SK-N-MC (cell line): Measurements from ENCODE around the gene AKR1A1.

Experiments used
- DNase-seq: peaks from one replicate; pipeline ENCODE4 v3.0.0-alpha.2; 2011; ENCODE audit warnings: low read depth, low spot score
- H3K27ac ChIP-seq: fragments of 200-600 bp; sonication (generic); 2 replicates; pipeline ENCODE4 v1.5.1; 2016; ENCODE audit warnings: mixed run types
- H3K36me3 ChIP-seq: fragments of 200-600 bp; sonication (generic); 2 replicates; pipeline ENCODE4 v1.6.1; 2017; ENCODE audit warnings: antibody characterized with exemption, low read length, mixed read lengths; ENCODE audit not compliant: insufficient read depth
- H3K4me3 ChIP-seq: fragments of 200-600 bp; sonication (generic); 2 replicates; pipeline ENCODE4 v1.5.1; 2016
- H3K9ac ChIP-seq: fragments of 200-600 bp; sonication (generic); 2 replicates; pipeline ENCODE4 v1.8.0; 2017; ENCODE audit warnings: mixed run types, mixed read lengths; ENCODE audit not compliant: insufficient read length
- H3K9me3 ChIP-seq: fragments of 200-600 bp; sonication (generic); 2 replicates; pipeline ENCODE4 v1.6.1; 2017; ENCODE audit warnings: low read depth, mild to moderate bottlenecking, antibody characterized with exemption, low read length, moderate library complexity, mixed read lengths
- EZH2 ChIP-seq: fragments of 200-600 bp; sonication (generic); IDR thresholded peaks from one replicate; pipeline ENCODE4 v1.6.1; 2017; ENCODE audit warnings: antibody characterized with exemption
- FOXP2 ChIP-seq: optimal IDR thresholded peaks from 2 replicates; pipeline ENCODE3; 2011; ENCODE audit warnings: mild to moderate bottlenecking, moderate library complexity; ENCODE audit not compliant: insufficient read depth; ENCODE audit errors: extremely low read length, control extremely low read depth
- POLR2AphosphoS5 ChIP-seq: IDR thresholded peaks from 2 replicates; pipeline ENCODE4 v1.6.1; 2012; ENCODE audit warnings: mild to moderate bottlenecking, low read depth, low read length, borderline replicate concordance

AKR1A1 gene

GRCh38 chr1:45536886-45537285 lies 13.7 kb upstream of the AKR1A1 start:
- H3K9ac ChIP-seq = no peak overlapping the region
- DNase-seq = no peak
- H3K27ac ChIP-seq = no peak overlapping the region
- TF ChIP-seq FOXP2 (no peak), EZH2 (no peak), POLR2AphosphoS5 (no peak)
- no peaks in the 10 kb centered on the region for H3K36me3 ChIP-seq
- H3K4me3 ChIP-seq = no peak overlapping the region
- no peaks in the 10 kb centered on the region for H3K9me3 ChIP-seq

GRCh38 chr1:45541193-45541592 lies 9.4 kb upstream of the AKR1A1 start:
- TF ChIP-seq EZH2 = no peak
- no peak for TF ChIP-seq POLR2AphosphoS5
- TF ChIP-seq FOXP2 = no peak
- H3K27ac ChIP-seq = no peak overlapping the region
- no peak overlapping the region for H3K9ac ChIP-seq
- H3K36me3 ChIP-seq = no peaks in the 10 kb centered on the region
- H3K4me3 ChIP-seq = no peak overlapping the region
- H3K9me3 ChIP-seq = no peaks in the 10 kb centered on the region
- no peak for DNase-seq

- H3K4me3 ChIP-seq = no peak overlapping the region
- TF ChIP-seq EZH2 (no peak), POLR2AphosphoS5 (no peak), FOXP2 (no peak)
- H3K9ac ChIP-seq = no peak overlapping the region
Measured at GRCh38 chr1:45542591-45542990, 8.0 kb upstream of the AKR1A1 start.

DNA sequence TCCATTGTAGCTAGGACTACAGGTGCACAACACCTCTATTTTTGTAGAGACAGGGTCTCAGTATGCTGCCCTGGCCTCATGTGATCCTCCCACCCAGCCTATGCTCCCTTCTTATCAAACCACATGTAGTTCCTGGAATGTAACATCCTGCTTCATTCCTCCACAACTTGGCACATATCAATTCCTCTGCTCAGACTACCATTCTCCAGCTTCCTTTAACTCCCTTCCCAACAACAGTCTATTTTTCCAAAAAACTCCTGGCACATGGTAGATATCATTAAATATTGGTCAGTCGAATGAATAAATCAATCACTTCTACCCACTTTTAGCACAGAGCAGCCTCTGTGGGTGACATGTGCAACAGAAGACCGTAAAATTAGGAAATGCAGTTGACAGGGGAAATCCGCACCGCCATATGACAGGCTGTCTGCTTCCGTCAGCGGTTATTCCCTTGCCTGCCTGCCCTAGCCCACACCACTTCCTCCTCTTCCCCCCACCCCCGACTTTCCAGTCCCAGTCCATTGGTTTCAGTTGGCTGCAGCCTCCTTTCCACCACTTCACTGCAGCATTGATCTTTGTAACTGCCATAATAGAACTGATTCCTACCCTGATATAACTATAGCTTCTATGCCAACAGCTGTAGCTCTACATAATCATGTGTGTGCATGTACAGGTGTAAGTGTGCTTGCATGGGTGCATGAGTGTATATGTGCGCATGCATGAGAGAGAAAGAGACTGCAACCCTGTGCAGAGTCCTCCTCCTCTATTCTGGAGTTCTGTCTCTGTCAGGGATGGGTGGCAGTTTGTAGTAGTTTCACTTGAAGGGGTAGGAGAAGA lies 6.8 kb upstream of the AKR1A1 start:
- Histone ChIP-seq H3K9ac (no peak overlapping the region), H3K36me3 (no peaks in the 10 kb centered on the region), H3K27ac (no peak overlapping the region), H3K4me3 (no peak overlapping the region), H3K9me3 (no peaks in the 10 kb centered on the region)
- TF ChIP-seq POLR2AphosphoS5 (no peak), FOXP2 (no peak), EZH2 (no peak)
- DNase-seq = no peak

More at GRCh38 chr1:45542591-45542990, 8.0 kb upstream of the AKR1A1 start:
- H3K36me3 ChIP-seq = no peaks in the 10 kb centered on the region
- no peak for DNase-seq
- H3K9me3 ChIP-seq = no peaks in the 10 kb centered on the region
- no peak overlapping the region for H3K27ac ChIP-seq

GRCh38 chr1:45544530-45544929 lies 6.1 kb upstream of the AKR1A1 start:
- no peak for DNase-seq
- no peak overlapping the region for H3K9ac ChIP-seq
- no peak overlapping the region for H3K4me3 ChIP-seq
- H3K27ac ChIP-seq = no peak overlapping the region
- TF ChIP-seq EZH2 = no peak
- TF ChIP-seq POLR2AphosphoS5 = no peak
- TF ChIP-seq FOXP2 = no peak
- no peaks in the 10 kb centered on the region for H3K9me3 ChIP-seq
- H3K36me3 ChIP-seq = no peaks in the 10 kb centered on the region

DNA sequence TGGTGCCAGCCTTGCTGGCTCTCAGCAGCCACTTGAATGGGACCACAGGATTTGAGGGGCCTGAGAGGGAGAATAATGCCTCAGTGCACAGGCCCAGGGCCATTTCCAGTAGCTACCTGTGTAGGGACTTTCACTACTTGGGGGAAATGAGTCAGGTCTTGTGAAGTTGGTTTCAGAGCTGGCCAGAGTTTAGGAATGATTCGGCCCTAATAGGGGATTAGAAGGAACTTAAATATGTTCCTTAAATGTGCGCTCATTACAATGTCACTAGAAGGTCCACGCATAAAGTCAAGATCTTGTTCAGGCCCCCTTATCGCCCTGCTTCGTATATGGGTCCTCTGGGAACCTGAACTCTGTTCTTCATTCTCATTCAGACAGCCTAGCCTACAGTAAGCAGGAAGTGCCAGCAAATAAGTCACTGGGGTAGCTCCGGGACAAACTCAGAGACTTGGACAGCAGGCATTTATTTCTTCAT lies 5.6 kb upstream of the AKR1A1 start:
- H3K36me3 ChIP-seq = no peaks in the 10 kb centered on the region
- H3K27ac ChIP-seq = no peak overlapping the region
- TF ChIP-seq POLR2AphosphoS5 (no peak), EZH2 (no peak), FOXP2 (no peak)
- no peak for DNase-seq
- no peak overlapping the region for H3K9ac ChIP-seq
- no peaks in the 10 kb centered on the region for H3K9me3 ChIP-seq
- H3K4me3 ChIP-seq = no peak overlapping the region

DNA sequence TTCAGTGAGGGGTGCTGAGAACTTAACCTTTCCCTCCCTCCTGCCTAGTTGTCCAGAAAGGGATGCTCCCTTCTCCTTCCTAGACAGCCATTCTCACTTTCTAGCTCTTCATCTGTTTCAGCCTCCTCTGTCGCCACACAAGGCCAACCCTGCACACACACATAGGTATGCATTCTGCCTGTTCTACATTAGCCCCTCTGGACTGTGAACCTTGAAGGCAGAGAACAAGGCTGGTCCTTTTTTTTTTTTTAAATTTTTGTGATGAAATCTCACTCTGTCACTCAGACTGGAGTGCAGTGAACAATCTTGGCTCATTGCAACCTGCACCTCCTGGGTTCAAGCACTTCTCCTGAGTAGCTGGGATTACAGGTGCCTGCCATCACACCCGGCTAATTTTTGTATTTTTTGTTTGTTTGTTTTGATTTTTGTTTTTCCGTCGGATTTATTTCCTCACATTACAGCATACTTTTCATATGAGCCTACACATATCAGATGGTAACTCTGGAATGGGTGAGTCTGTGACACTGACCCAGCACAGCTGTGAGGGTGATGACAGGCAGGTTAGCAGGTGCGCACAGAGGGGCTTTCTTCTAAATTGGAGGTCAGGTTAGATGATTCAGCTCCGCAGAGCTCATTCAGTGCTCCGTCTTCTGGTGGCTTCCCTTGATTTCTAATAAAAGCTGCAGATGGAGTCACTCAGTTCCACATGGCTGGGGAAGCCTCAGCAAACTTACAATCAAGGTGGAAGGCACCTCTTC lies 4.9 kb upstream of the AKR1A1 start:
- H3K27ac ChIP-seq = no peak overlapping the region
- no peak overlapping the region for H3K9ac ChIP-seq
- no peaks in the 10 kb centered on the region for H3K9me3 ChIP-seq
- no peak overlapping the region for H3K4me3 ChIP-seq
- TF ChIP-seq FOXP2 (no peak), POLR2AphosphoS5 (no peak), EZH2 (no peak)
- H3K36me3 ChIP-seq = no peaks in the 10 kb centered on the region
- no peak for DNase-seq

GRCh38 chr1:45551684-45552083 lies 1.1 kb downstream of the AKR1A1 start:
- H3K36me3 ChIP-seq = peaks cover 29% of the 10 kb centered on the region

More at GRCh38 chr1:45551684-45552083, 1.1 kb downstream of the AKR1A1 start:
- Histone ChIP-seq H3K9me3 (no peaks in the 10 kb centered on the region), H3K4me3 (peak overlapping the region; percentile 99), H3K27ac (no peak overlapping the region), H3K9ac (peak overlapping the region; percentile 95)
- no peak for DNase-seq
- TF ChIP-seq POLR2AphosphoS5 = no peak
- no peak for TF ChIP-seq FOXP2
